Testis (tissue), 5 donors: Measurements from ENCODE around the gene OXNAD1. TPM values are rescaled to one million over a fixed set of nuclear protein-coding genes. Genes with fewer than 3 reads are reported as not detected.

ENCODE experiments used
- DNase-seq: peaks from one replicate; pipeline ENCODE4 v3.0.0-alpha.2; 2019
- H3K27ac ChIP-seq, 2 donors: fragments of 200-600 bp; sonication (generic); one replicate each; pipeline ENCODE4 v1.5.1; 2019
- H3K27me3 ChIP-seq: fragments of 200-600 bp; sonication (generic); one replicate; pipeline ENCODE4 v1.5.1; 2019
- H3K36me3 ChIP-seq: fragments of 200-600 bp; sonication (generic); one replicate; pipeline ENCODE4 v1.5.1; 2017; ENCODE audit warnings: low read depth; ENCODE audit errors: missing control alignments
- H3K4me1 ChIP-seq: fragments of 200-600 bp; sonication (generic); one replicate; pipeline ENCODE4 v1.5.1; 2019
- H3K4me3 ChIP-seq, 2 donors: fragments of 200-600 bp; sonication (generic); one replicate each; pipeline ENCODE4 v1.5.1; 2017 to 2019
- H3K9me3 ChIP-seq: fragments of 200-600 bp; sonication (generic); one replicate; pipeline ENCODE4 v1.5.1; 2017
- CTCF ChIP-seq, 3 experiments: fragments of 450-650 bp in 2 of 3; fragments of 200-600 bp in 1 of 3; sonication (generic) in 1 of 3; IDR thresholded peaks; one replicate each; pipeline ENCODE4 v1.5.1; 2016 to 2019; ENCODE audit warnings: antibody characterized with exemption in 3 of 3, mild to moderate bottlenecking in 2 of 3, moderate library complexity in 1 of 3
- POLR2A ChIP-seq: fragments of 450-650 bp; IDR thresholded peaks from one replicate; pipeline ENCODE4 v1.6.1; 2017; ENCODE audit warnings: antibody characterized with exemption, mild to moderate bottlenecking, moderate library complexity
- WGBS, 2 donors: methylation state at CpG; one replicate each; pipeline ENCODE4 v1.1.5; 2018; 5-methylcytosine and 5-hydroxymethylcytosine counted together
- intact Hi-C: fragments of 100-400 bp; cut with DNase I; formaldehyde crosslinking; loops from one replicate; pipeline ENCODE4 v1.15.1; 2023; ENCODE audit warnings: low total_unique reads
- long read RNA-seq, 2 donors: transcript quantifications; one replicate each; lab custom pipeline, GENCODE V29; 2026
- polyA plus RNA-seq: library from polyadenylated mRNA; stranded (reverse); fragments of 350-450 nt; fragmentation: Illumina TruSeq; extraction: RNeasy Lipid Tissue Mini Kit (QIAGEN cat#74804); gene quantifications from one replicate; pipeline ENCODE4 v1.2.3, GENCODE V29; 2014; ENCODE audit warnings: low read depth, low replicate concordance; ENCODE audit not compliant: insufficient read depth
- total RNA-seq, 2 donors: library from RNA; depleted of rRNA; stranded (reverse); fragments of >200 nt; gene quantifications; one replicate each; pipeline ENCODE4 v1.2.3, GENCODE V29; 2016

The OXNAD1 gene
- 10 to 100 TPM; 27.3 to 31.2 TPM for total RNA-seq
- 11.8 TPM for polyA plus RNA-seq
- long read RNA-seq, donor 1, partial matches to known transcripts = 0 of 9 reads
- long read RNA-seq, donor 1, other reads (novel, unspliced or antisense) = 5 of 9 reads
- long read RNA-seq, donor 2, partial matches to known transcripts = 0 of 1 reads
- long read RNA-seq, donor 2, other reads (novel, unspliced or antisense) = 0 of 1 reads

- TF ChIP-seq POLR2A = peak; percentile 18
- TF ChIP-seq CTCF (IDR thresholded peaks at IDR 0.05) = peak in 1 of 3 experiments; percentile 37
- Histone ChIP-seq H3K36me3 (no peaks in the 10 kb centered on the region), H3K4me3 (peak within 1 kb of the TSS; percentile 72 to 79), H3K9me3 (no peaks in the 10 kb centered on the region), H3K27ac (peak within 1 kb of the TSS; percentile 72 to 92), H3K4me1 (peaks cover 20% of the 10 kb centered on the region), H3K27me3 (no peaks in the 10 kb centered on the region)
- DNase-seq = peak; percentile 99
- 0 to 1% methylated on average over 13 to 61 of the region's 61 CpGs for WGBS, 2 donors
- intact Hi-C loops = no loop called here
These were observed at the start of gene OXNAD1, which contains the start of gene DPH3 for GRCh38 chr3:16264708-16265454. TSS of gene OXNAD1 (plus strand) at chr3:16265212. CDS start at chr3:16270953, 5,741 bp downstream. TSS of gene DPH3 (minus strand) at chr3:16264943. CDS start at chr3:16264876, 67 bp downstream.

GRCh38 chr3:16216373-16216935 is 48.6 kb upstream of the OXNAD1 start:
- Histone ChIP-seq H3K27me3 (no peaks in the 10 kb centered on the region), H3K36me3 (no peaks in the 10 kb centered on the region), H3K27ac (no peak overlapping the region), H3K4me3 (no peak overlapping the region), H3K9me3 (no peaks in the 10 kb centered on the region), H3K4me1 (no peaks in the 10 kb centered on the region)
- 76 to 82% methylated on average over 17 of the region's 17 CpGs for WGBS, 2 donors
- DNase-seq = peak; percentile 21
- TF ChIP-seq CTCF (IDR thresholded peaks at IDR 0.05) (no peak), POLR2A (no peak)
- intact Hi-C loops = no loop called here

- no peak overlapping the region for H3K4me3 ChIP-seq
- H3K9me3 ChIP-seq = no peaks in the 10 kb centered on the region
- DNase-seq = no peak
- H3K4me1 ChIP-seq = no peaks in the 10 kb centered on the region
- intact Hi-C loops = no loop called here
- WGBS, 2 donors = 86 to 89% methylated on average over 3 of the region's 3 CpGs
- TF ChIP-seq CTCF (IDR thresholded peaks at IDR 0.05) (no peak), POLR2A (no peak)
- no peak overlapping the region for H3K27ac ChIP-seq
- no peaks in the 10 kb centered on the region for H3K36me3 ChIP-seq
- no peaks in the 10 kb centered on the region for H3K27me3 ChIP-seq
These were observed 45.2 kb upstream of the OXNAD1 start for GRCh38 chr3:16219777-16220176.

GRCh38 chr3:16221990-16222389 is 43.0 kb upstream of the OXNAD1 start:
- no peak overlapping the region for H3K27ac ChIP-seq
- 64 to 85% methylated on average over 3 of the region's 3 CpGs for WGBS, 2 donors
- no peaks in the 10 kb centered on the region for H3K27me3 ChIP-seq
- no peak overlapping the region for H3K4me3 ChIP-seq
- intact Hi-C loops = no loop called here
- no peak for DNase-seq
- no peaks in the 10 kb centered on the region for H3K9me3 ChIP-seq
- no peaks in the 10 kb centered on the region for H3K4me1 ChIP-seq
- TF ChIP-seq POLR2A (no peak), CTCF (IDR thresholded peaks at IDR 0.05) (no peak)
- no peaks in the 10 kb centered on the region for H3K36me3 ChIP-seq
